GM21390 (cell line): ENCODE data around the gene TMEM256.
A peak's percentile ranks its signal among the peaks of the same experiment; 100 is the strongest.
"Not testable (repeated sequence)": the region's sequence is repeated elsewhere in the genome, so short reads cannot be mapped to it uniquely, and the experiment has no call there.

ENCODE experiments used
- ATAC-seq: cut with Tn5 transposase; IDR thresholded peaks from one replicate; pipeline ENCODE4 v1.9.1; 2021; ENCODE audit not compliant: unreplicated experiment

TMEM256 gene

DNA sequence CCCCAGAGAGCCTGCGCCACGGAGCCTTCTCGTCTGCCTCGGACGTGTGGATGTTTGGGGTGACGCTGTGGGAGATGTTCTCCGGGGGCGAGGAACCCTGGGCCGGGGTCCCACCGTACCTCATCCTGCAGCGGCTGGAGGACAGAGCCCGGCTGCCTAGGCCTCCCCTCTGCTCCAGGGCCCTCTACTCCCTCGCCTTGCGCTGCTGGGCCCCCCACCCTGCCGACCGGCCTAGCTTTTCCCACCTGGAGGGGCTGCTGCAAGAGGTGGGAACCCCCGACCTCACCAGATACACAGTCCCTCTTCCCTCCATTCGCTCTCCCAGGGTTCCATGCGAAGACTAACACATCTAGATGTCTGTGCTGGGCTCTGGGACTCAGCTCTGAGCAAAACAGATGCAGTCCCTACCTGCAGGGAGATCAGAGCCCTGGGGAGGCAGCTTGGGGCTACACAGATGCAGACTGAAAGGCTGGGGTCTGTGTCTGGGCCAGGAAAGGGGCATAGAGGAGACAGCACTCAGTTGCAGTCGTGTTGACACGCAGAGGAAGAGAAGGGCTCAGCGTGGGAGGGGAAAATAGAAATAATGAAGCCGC, 19.3 kb downstream of the TMEM256 start:
- ATAC-seq: no peak

DNA sequence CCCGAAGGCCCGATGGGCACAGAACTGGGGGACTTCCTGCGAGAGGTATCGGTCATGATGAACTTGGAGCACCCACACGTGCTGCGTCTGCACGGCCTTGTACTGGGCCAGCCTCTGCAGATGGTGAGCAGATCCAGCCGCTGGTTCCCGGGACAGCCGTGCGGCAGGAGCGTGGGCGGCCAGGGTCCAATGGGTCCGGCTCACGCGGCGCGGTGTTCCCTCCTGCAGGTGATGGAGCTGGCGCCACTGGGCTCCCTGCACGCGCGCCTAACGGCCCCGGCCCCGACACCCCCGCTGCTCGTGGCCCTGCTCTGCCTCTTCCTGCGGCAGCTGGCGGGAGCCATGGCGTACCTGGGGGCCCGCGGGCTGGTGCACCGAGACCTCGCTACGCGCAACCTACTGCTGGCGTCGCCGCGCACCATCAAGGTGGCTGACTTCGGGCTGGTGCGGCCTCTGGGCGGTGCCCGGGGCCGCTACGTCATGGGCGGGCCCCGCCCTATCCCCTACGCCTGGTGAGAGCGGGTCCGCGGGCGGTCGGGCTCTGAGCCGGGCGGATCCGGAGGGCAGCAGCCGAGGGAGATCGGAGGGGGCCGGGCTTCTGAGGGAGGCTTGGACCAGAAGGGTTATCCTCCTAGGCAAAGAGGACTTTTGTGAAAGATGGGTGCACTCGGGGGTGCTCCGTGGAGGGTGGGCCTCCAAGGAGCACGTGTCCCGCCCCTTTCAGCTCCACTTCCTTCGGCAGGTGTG, 20.0 kb downstream of the TMEM256 start:
- ATAC-seq: peak; percentile 64

DNA sequence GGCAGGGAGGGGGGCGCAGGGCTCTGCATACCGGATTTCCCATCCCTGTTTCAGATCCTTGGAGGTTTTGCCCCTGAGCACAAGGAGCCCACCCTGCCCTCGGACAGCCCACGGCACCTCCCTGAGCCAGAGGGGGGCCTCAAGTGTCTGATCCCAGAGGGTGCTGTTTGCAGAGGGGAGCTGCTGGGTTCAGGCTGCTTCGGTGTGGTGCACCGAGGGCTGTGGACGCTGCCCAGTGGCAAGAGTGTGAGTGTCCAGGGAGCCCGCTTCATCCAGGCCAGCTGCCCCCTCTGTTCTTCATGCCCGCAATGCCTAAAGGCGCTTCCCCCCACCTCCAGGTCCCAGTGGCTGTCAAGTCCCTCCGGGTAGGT, 20.5 kb downstream of the TMEM256 start:
- ATAC-seq: no peak

DNA sequence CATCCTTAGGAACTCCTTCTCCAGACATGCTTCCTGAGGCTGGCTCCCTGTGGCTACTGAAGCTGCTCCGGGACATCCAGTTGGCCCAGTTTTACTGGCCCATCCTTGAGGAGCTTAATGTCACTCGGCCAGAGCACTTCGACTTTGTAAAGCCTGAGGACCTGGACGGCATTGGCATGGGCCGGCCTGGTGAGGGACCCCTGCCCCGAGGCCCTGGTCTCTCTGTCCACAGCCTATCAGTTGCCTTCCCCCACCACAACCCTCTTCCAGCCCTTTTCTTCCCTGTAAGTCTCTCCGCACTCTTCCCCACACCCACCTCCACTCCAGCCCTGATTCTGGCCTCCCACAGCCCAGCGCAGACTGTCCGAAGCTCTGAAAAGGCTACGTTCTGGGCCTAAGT, 21.0 kb downstream of the TMEM256 start:
- ATAC-seq: no peak

DNA sequence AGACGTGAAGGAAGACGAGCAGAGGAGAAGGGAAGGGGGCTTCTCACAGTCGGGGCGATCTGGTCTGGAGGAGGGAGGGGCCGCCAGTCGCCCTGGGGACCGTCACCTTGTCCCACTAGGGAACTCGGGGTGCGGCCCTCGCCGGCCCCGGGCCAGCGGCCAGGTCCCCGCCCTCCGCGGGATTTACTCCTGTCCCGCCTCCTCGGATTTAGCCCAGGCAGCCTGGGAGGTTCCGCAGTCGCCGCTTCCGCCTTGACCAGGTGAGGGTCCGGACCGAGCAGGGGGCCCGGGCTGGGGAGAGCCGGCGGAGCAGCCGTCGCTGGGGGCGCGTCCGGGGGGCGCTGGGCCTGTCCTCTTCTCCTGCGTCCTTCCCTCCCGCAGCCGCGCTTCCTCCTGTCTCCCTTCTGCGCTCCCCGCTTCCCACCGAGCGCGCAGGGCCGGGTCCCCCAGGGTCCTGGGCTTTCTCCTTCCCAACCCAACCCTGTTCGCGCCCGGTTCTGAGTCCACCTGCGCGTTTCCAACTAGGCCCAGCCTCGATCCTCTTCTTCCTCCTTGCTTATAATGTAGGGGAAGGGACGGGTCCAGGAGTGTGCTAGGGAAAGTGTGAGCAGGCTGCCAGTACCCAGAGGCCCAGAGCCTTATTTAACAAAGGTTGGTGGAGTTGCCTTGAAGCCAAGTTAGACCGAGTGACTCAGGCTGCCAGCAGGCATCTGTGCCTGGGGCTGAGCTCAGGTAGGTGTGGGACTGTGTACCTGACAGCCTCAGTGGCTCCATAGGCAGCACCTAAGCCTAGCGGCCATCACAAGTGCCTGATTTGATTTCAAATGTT, 22.8 kb downstream of the TMEM256 start, which contains the start of gene TNK1:
Gene TNK1, plus strand, starts transcription at position 235 of the 829 bp plus-strand sequence. CDS start 1,838 bp downstream, outside the sequence.
- no peak for ATAC-seq

DNA sequence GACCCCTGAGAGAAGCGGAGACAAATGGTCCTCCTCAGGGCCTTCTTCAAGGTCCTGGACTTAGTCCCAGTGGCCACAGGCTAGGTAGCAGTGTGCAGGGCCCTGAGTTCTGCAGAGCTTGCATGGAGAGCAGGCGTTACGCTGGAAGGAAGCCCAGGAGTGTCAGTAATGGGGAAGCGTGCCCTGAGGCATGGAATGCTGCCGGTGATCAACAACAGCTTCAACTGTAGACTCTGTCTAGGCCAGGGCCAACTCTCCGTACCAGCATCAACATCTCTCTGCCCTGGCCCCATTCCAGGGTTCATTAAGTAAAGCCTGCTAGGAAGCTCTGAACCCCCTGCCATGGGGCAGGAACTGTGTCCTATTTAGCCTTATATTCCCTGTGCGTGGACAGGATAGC, 23.6 kb downstream of the TMEM256 start:
- ATAC-seq: no peak

DNA sequence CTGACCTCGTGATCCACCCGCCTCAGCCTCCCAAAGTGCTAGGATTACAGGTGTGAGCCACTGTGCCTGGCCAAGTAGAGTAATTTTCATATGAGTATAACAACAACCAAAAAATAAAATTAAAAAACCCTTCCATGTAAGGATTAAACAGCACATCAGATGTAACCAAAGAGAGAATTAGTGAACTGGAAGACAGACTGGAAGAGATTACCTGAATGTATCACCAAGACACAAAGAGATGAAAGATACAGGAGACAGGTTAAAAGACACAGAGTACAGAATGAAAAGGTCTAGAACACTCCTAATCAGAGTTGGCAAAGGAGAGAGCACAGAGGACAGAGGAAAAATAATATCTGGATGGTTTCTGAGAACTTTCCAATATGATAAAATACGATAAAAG, 24.8 kb downstream of the TMEM256 start:
- ATAC-seq: no peak

DNA sequence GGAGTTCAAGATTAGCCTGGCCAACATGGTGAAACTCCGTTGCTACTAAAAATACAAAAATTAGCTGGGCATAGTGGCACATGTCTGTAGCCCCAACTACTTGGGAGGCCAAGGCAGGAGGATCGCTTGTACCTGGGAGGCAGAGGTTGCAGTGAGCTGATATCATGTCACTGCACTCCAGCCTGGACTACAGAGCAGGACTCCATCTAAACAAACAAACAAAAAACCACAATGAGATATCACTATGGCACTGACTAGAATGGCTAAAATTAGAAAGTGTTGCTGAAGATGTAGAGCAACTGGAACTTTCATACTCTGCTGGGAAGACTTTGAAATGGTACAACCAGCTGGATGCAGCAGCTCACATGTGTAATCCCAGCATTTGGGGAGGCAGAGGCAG, 29.5 kb downstream of the TMEM256 start:
- no peak for ATAC-seq

DNA sequence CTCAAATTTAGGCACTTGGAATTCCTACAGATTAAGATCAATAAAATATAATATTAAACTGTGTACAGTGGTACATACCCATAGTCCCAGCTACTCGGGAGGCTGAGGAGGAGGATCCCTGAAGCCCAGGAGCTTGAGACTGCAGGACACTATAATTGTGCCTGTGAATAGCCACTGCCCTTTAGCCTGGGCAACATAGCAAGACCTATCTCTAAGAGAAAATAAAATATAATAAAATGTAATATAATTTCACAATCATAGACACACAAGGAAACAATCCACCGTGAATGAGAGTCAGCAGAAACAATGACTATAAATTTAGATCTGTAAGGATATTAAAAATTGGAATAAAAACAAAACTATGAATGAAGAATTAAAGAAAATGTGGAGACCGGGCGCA, 33.0 kb downstream of the TMEM256 start:
- no peak for ATAC-seq

DNA sequence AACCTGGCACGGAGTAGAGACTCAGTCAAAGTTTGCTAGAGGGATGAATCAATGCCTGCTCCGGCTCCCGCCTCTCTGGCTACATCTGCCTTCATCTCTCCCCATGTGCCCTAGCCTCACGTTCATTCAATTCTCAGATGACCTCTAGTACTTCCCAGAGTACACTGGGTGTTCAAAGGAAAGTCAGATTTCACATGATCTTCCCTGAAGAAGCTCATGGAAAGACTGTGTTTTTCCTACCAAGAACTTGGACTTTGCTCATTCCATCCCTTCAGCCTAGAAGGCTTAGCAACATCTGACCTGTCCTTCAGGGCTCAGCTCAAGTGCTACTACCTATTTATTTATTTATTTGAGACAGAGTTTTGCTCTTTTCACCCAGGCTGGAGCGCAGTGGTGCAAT, 34.1 kb downstream of the TMEM256 start:
- ATAC-seq: no peak

DNA sequence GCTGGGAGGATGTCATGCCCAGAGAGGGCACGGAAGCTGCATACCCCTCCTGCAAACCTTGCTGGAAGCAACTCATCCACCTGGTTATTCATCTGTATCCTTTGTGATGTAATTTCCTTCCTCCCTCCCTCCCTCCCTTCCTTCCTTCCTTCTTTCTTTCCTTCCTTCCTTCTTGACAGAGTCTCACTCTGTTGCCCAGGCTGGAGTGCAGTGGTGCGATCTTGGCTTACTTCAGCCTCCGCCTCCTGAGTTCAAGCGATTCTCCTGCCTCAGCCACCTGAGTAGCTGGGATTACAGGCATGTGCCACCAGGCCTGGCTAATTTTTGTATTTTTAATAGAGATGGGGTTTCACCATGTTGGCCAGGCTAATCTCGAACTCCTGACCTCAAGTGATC, 35.3 kb downstream of the TMEM256 start:
- not testable (repeated sequence) for ATAC-seq

DNA sequence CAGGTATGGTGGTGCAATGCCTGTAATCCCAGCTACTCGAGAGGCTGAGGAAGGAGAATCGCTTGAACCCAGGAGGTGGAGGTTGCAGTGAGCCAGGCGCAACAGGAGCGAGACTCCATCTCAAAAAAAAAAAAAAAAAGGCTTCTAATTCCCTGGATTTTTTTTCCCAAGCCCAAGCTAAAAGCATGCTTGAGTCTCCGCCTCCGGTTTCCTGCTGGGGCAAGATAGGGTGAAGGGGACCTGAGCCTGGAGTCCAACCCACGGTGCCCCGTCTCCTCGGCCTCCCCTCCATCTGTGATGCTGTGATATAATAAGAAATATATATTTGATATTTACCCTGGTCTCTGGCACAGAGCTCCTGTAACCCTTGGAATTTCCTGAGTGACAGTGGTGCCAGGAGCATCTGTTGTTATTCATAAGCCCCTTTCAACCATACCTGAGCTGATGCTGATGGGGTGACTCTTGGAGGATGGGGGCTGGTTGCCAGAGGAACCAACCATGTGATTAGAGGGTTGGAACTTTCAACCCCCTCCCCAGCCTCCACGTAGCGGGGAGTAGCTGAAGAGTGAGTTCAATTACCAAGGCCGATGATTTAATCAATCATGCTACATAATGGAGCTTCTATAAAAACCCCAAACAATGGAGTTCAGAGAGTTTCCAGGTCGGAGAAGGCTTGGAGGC, 35.8 kb downstream of the TMEM256 start:
- no peak for ATAC-seq

DNA sequence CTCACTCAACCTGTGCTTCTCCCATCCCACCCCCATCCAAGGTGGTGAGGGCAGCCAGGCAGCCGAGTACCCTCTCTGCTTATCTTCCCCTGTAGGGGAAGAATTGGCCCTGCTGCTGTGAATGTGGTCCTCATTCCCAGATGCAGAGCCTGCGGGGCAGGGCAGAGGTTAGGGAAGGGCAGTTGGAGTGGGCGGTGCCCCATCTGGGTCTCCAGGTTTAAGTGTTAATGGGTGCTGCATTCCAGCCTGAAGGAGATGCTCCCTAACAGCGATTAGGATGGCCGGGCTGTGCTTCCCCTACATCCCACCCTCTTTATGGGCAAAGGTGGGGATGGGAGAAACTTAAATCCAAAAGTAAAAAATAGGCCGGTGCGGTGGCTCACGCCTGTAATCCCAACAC, 36.8 kb downstream of the TMEM256 start:
- no peak for ATAC-seq

DNA sequence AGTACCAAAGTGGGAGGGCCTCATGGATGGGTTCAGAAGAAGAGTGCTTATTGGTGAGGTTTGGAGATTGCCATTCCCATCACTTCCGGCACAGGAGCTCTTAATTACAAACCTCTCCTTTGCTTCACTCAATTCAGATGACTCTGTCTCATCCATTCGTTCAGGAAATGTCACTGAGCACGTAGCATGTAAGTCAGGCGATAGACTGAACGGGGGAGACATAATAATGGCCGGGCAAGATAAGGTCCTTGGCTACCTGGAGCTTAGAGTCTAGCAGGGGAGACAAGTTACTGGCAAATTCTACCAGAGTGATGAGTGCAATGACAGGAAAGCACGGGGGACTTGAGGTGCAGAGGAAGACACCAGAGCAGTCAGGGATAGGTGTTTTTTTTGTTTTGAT, 37.9 kb downstream of the TMEM256 start:
- not testable (repeated sequence) for ATAC-seq

DNA sequence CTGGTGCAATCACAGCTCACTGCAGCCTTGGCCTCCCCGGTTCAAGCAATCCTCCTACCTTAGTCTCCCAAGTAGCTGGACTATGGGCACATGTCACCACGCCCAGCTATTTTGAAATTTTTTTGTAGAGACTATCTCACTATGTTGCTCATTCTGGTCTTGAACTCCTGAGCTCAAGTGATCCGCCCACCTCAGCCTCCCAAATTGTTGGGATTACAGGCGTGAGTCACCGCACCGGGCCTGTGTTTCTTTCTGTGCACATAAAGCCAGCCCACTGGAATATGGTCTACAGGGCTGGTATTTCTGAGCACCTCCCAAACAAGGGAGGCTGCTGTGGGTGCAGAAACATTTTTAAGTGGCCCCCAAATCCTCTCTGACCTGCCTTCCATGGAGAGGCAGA, 40.6 kb downstream of the TMEM256 start:
- ATAC-seq: no peak

DNA sequence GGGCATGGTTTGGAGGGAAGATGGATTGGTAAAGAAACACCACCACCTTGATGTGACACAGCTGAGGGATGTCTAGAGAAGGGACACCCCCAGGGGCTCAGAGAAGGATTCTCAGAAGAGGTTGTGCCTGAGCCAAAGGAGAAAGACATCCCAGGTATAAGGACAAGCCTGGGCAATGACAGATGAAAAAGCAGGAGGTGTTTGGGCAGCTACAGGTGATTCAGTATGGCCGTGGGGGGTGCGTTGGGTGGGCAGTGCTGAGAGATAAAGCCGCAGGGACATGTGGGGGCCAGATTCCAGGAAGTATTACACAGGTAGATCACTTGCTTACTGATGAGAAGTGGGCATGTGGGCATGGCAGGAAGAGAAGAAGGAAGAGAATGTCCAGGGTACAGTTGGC, 42.0 kb downstream of the TMEM256 start:
- ATAC-seq: no peak

DNA sequence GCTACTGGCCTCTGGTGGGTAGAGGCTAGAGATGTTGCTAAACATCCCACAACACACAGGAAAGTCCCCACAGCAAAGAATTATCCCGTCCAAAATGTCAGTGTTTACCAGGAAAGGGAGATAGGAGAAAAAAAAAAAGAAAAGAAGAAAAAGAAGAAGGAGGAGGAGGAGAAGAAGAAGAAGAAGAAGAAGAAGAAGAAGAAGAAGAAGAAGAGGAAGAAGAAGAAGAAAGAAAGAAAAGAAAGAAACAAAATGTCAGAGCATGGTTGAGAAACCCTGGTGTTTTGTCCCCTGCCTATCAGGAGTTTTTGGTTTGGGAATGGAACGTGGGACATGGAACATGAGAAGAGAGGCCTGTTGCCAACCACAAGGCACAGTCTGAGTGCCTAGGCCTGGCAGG, 46.5 kb downstream of the TMEM256 start:
- ATAC-seq: no peak

DNA sequence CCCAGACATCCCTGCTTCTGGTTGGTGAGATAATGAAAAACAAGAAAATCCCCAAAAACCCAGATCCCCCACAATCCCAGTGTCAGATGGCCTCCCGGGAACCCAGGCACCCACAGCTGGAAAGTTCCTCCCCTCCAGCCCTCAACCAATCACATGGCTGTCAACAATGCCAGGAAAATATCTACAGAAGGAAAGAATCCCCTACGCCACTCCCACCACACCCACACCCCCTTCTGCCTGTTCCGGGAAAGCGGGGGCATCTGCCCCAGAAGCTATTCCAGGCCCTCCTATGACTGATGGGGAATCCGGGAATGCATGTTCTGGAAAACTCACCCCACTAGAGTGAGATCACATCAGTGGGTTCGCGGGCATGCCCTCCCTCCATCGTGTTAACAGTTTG, 47.1 kb downstream of the TMEM256 start:
- ATAC-seq: no peak

DNA sequence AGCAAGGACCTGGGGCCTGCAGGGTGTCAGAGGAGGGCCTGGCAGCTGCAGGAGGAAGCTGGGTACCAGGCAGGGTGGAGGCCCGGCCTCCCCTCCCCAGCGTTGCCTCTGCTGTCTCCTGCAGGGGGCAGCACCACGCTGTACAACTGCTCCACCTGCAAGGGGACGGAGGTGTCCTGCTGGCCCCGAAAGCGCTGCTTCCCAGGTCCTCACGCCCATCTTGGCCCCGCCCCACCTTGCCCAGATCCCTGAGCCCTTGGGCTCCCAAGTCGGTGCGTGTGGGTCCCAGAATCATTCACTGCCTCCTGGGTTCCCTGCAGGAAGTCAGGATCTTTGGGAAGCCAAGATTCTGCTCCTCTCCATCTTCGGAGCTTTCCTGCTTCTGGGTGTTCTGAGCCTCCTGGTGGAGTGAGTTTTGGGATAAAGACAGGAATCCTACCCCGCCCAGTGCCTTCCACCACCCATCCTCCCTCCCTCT, 47.8 kb downstream of the TMEM256 start:
- no peak for ATAC-seq

DNA sequence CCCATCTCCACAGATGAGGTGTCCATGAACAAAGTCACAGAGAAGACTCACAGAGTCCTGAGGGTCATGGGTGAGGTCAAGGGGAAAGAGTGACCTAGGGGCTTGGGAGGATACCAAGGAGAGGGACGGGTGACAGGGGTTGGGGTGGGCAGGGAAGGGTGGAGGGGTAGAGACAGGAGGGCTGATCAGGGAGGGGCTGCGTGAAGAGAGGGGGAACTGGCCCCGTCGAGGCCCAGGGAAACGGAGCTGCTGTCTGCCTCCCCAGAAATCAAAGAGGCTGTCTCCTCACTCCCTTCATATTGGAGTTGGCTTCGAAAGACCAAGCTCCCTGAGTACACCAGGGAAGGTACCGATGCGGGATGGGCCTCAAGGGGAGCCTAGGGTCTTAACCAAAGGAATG, 48.3 kb downstream of the TMEM256 start:
- no peak for ATAC-seq

DNA sequence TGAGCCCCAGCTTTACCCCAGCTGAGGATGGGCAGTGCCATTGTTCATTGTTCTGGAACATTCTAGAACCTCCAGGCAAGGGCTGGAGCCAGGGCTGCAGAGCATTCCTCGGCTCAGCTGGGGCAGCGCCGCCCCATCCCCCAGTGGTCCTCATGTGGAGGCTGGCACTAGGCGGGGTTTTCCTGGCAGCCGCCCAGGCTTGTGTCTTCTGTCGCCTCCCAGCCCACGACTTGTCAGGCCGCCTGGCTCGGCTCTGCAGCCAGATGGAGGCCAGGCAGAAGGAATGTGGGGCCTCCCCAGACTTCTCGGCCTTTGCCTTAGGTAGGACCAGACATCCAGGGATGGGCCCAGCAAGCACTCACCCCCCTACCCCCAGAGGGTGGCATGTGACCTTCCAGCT, 48.8 kb downstream of the TMEM256 start, which contains the start of gene TMEM95:
Gene TMEM95, plus strand, starts transcription at position 104 of the 400 bp plus-strand sequence. Its CDS starts 49 bp downstream, at position 153.
- no peak for ATAC-seq
